Adipocyte (in vitro differentiated cells): Measurements from ENCODE around the gene ATP12A.

Source experiments
- DNase-seq: peaks from one replicate; pipeline ENCODE4 v3.0.0-alpha.2; 2015; ENCODE audit warnings: low read depth
- H3K27me3 ChIP-seq: replicated peaks from 2 replicates; pipeline ENCODE4 v1.7.0; 2013; ENCODE audit warnings: mild to moderate bottlenecking, low read length, moderate library complexity; ENCODE audit not compliant: control insufficient read depth, insufficient read depth
- H3K36me3 ChIP-seq: 2 replicates; pipeline ENCODE4 v1.7.0; 2013; ENCODE audit warnings: low read length, mild to moderate bottlenecking, moderate library complexity; ENCODE audit not compliant: control insufficient read depth, insufficient read depth, severe bottlenecking
- H3K4me1 ChIP-seq: 2 replicates; pipeline ENCODE4 v1.7.0; 2013; ENCODE audit warnings: mild to moderate bottlenecking, low read length, moderate library complexity; ENCODE audit not compliant: control insufficient read depth, insufficient read depth
- H3K4me3 ChIP-seq: 2 replicates; pipeline ENCODE4 v1.7.0; 2013; ENCODE audit warnings: mild to moderate bottlenecking, low read length, moderate library complexity
- H3K9ac ChIP-seq: 2 replicates; pipeline ENCODE4 v1.7.0; 2013; ENCODE audit warnings: mild to moderate bottlenecking, low read length, moderate library complexity
- H3K9me3 ChIP-seq: 2 replicates; pipeline ENCODE4 v1.7.0; 2013; ENCODE audit warnings: mild to moderate bottlenecking, low read length, moderate library complexity; ENCODE audit not compliant: control insufficient read depth

The ATP12A gene

DNA sequence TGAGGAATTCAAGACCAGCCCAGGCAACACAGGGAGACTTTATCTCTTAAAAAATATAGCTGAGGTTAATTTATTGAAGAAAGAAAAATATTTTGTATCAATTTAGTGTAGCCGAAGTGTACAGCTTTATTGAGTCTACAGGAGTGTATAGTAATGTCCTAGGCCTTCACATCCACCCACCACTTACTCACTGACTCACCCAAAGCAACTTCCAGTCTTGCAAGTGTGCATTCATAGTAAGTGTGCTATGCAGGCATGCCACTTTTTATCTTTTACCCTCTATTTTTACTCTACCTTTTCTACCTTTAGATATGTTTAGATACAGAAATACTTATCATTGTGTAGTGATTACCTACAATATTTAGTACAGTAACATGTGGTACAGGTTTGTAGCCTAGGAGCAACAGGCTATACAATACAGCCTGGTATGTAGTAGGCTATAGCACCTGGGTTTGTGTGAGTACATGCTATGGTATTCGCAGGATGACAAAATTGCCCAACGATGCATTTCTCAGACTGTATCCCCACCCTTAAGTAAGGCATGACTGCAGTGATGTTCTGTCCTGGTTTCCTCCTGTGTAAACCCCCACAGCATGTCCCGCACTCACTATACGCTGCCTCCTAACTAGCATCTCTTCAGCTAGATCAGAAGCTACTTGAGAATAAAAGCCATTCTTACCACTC is 15.3 kb upstream of the ATP12A start:
- Histone ChIP-seq H3K36me3 (no peaks in the 10 kb centered on the region), H3K9ac (no peak overlapping the region), H3K4me3 (no peak overlapping the region), H3K27me3 (peaks cover 7% of the 10 kb centered on the region), H3K4me1 (no peaks in the 10 kb centered on the region), H3K9me3 (no peaks in the 10 kb centered on the region)
- peak; percentile 25 for DNase-seq

DNA sequence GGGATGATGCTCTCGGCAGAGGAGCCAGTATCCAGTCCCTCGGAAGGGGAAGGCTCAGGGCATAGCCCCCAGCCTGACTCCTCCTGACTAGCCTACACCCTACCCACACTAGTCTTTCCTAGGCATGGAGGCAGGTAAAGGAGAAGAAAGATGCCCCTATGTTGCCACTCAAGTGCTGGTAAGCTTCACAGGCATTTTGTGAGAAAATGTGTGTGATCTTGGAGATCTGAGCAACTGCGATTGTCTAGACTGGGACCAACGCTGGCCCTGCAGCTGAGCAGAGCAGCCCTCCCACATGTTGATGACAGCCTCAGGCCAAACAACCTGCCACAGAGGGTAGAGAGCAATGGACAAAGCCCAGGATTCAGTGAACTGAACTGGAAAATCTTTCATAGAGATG is 11.7 kb upstream of the ATP12A start:
- DNase-seq = no peak
- Histone ChIP-seq H3K36me3 (no peaks in the 10 kb centered on the region), H3K4me3 (no peak overlapping the region), H3K9me3 (no peaks in the 10 kb centered on the region), H3K4me1 (peaks cover 20% of the 10 kb centered on the region), H3K27me3 (peaks cover 7% of the 10 kb centered on the region), H3K9ac (no peak overlapping the region)

DNA sequence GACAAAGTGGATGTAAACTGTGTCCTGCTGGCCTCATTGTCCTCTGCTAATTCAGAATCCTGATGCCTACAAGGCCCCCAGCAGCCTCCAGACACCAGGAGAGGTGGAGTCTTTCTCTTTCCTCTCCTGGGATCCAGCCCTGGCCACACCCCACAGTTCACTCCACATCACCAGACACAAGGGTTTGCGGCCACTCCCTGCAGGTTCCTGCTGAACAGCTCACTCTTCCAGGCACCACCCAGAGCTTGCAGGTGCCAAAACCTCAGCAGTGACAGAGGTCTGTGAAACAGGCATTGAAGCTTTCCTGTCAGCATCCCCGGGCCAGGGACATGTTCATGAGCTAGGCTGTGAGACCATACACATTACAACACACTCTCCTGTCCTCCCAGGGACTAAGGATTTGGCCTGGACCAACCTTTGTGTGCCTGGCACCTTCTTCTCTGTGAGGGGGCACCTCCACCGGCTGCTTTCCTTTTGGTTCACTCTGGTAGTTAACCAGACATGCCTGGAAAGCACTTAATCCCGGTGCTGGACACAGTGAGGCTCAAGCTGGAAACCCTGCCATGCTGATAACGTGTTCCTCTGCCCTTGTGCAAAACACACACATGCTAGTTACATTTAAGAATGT is 11.1 kb upstream of the ATP12A start:
- H3K27me3 ChIP-seq = peaks cover 7% of the 10 kb centered on the region
- H3K36me3 ChIP-seq = no peaks in the 10 kb centered on the region
- no peak for DNase-seq
- H3K4me1 ChIP-seq = peaks cover 20% of the 10 kb centered on the region
- H3K9ac ChIP-seq = no peak overlapping the region
- H3K4me3 ChIP-seq = no peak overlapping the region
- no peaks in the 10 kb centered on the region for H3K9me3 ChIP-seq

DNA sequence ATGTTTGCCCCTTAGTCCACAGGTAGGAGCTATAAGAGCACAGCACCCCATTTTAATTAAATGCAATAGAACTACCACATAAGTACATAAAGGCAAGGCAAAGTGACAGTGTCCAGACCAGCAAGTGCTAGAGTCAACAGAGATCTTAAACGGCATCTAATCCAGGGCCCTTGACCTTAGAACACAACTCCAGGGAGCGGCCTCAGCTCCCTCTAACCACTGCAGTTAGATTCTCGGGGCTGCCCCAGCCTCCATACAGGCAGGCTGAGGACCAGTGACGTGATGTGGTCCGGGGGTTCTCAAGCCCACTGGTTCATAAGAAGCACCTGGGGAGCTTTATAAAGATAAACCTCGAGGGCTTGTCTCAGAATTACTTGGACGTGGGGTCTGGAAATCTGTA is 10.0 kb upstream of the ATP12A start:
- Histone ChIP-seq H3K4me1 (peaks cover 20% of the 10 kb centered on the region), H3K9me3 (no peaks in the 10 kb centered on the region), H3K27me3 (peaks cover 7% of the 10 kb centered on the region), H3K9ac (no peak overlapping the region), H3K36me3 (no peaks in the 10 kb centered on the region), H3K4me3 (no peak overlapping the region)
- no peak for DNase-seq

DNA sequence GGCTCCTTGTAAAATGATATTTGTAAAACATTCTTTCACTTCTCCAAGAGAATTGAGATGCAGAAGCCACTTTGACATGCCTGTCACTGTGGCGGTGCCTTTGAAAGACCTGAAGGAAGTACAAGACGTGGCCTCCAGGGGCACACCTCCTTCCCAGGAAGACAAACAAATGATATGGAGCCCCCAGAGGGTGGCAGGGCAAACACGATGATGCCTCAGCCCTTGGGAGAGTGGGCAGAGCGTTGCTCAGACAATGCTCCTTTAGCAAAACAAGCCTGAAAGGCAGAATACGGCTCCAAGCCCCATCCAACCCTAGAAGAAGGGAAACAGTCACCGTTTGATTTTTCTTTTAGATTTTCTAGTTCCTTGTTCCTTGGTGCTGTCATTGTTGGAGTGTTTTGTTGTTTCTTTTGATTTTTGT is 9.2 kb upstream of the ATP12A start:
- DNase-seq = peak; percentile 53
- H3K9ac ChIP-seq = peak overlapping the region; percentile 7
- H3K4me3 ChIP-seq = peak overlapping the region; percentile 77
- H3K4me1 ChIP-seq = peaks cover 20% of the 10 kb centered on the region
- no peaks in the 10 kb centered on the region for H3K36me3 ChIP-seq
- H3K9me3 ChIP-seq = no peaks in the 10 kb centered on the region
- H3K27me3 ChIP-seq = peaks cover 7% of the 10 kb centered on the region

DNA sequence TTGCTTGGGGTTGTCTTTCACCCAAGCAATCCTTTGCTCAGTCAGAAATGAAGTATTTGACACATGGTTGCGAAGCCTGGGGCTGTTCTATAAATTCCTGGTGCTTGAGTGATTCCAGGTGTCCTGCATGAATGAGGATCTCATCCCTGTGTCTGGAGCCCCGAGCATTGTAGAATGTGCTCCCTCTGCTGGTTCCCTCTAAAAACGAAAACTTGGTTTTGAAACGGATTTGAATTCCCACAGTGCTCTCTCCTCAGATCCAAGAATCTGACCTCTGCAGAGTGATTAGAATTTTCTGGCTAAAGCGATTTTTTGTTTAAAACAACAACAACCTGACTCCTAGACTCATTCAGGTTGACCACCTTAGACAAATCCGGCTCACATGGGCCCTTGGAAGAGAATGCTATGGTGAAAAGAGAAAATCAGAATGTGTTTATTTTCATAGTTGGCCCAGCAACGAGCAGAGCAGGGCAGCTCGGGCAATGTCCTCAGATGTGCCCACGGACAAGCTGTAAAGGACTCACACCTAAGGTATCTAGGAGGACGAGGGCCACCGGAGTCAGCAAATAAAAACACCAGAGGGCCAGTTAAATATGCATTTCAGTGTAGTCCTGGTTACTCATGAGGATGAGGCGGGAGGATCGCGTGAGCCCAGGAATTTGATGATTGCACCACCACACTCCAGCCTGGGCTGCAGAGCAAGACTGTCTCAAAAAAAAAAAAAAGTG is 8.7 kb upstream of the ATP12A start:
- H3K9ac ChIP-seq = peak overlapping the region; percentile 82
- DNase-seq = peak; percentile 94
- peaks cover 20% of the 10 kb centered on the region for H3K4me1 ChIP-seq
- no peaks in the 10 kb centered on the region for H3K36me3 ChIP-seq
- H3K27me3 ChIP-seq = peaks cover 13% of the 10 kb centered on the region
- peak overlapping the region; percentile 77 for H3K4me3 ChIP-seq
- no peaks in the 10 kb centered on the region for H3K9me3 ChIP-seq

DNA sequence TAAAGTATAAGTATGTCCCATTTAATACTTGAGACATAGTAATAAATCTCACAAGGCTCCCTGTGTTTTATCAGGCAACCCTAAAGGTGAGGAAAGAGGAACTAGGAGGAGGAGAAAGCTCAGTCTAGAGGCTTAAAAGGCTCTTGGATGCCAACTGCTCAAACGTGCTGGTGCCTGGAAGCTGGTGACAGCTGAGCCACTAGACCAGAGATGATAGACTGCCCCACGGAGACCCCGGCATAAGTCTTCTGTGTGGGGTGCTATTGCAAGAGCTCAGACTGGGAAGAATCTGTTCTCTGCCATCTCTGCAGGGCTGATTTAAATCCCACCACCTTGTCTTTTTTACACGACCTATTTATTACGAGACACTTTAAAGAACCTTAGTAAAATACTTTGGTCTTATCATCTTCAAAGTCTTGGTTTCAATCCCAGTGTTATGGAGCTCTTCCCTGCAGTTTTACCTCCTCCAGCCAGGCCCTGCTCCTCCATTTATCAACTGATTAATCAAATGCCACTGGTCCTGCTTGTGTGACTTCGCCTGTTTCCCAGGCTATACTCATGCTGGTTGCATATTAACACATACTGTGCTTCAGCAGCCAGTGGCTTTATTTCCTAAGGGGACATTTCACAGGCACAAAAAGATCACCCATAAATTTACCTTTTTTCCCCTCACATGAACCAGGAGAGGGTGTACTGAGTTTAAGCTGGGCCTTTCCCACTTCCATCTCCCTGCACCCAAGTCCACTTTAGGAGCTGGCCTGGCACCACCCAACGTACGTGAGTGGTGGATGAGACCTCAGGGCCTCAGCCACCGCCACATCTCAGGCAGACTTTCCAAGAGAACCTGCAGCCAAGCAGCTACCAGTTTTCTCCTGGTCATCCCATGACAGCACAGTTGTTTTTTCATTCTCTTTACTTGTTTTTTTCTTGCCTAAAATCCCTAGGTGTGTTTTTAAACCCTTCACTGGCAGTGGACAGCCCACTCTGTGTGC is 7.8 kb upstream of the ATP12A start:
- Histone ChIP-seq H3K36me3 (no peaks in the 10 kb centered on the region), H3K4me1 (peaks cover 20% of the 10 kb centered on the region), H3K9ac (no peak overlapping the region), H3K27me3 (peaks cover 21% of the 10 kb centered on the region), H3K4me3 (peak overlapping the region; percentile 77), H3K9me3 (no peaks in the 10 kb centered on the region)
- no peak for DNase-seq

DNA sequence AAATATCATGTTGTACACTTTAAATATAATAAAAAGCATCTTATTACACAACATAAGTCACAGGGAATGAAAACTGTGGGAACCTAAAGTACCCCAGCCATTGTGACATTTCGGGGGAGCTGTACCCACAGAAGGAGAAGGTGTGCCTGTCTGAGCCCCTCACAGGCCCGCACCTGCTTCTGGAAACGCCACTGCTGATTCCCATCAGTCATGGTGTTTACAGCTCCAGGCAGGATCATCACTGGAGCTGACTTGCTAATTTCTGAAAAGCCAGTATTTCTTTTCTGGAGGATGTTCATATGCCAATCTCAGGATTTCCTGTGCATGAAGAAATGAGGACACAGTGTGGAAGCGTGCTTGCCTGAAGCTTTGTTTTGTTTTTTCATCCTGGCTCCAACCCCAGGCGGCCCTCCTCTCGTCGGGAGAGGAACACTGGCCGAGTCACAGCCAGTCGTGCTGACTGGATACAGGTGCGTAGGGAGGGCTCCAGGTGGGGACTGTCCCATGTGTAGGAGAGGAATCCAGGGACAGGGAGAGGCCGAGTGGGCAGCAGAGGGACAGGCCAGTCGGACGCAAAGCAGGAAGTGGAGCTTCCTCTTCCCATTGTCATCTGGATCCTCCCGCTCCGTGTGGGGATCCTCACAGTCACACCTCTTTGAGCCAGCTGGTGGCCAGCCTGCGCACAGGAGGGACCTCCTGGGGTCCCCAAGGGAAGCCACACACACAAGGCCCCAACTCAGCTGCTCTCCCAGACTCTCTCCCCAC is 4.2 kb upstream of the ATP12A start:
- Histone ChIP-seq H3K27me3 (peaks cover 34% of the 10 kb centered on the region), H3K9me3 (no peaks in the 10 kb centered on the region), H3K4me1 (peaks cover 17% of the 10 kb centered on the region), H3K9ac (no peak overlapping the region), H3K36me3 (no peaks in the 10 kb centered on the region), H3K4me3 (no peak overlapping the region)
- DNase-seq = no peak

DNA sequence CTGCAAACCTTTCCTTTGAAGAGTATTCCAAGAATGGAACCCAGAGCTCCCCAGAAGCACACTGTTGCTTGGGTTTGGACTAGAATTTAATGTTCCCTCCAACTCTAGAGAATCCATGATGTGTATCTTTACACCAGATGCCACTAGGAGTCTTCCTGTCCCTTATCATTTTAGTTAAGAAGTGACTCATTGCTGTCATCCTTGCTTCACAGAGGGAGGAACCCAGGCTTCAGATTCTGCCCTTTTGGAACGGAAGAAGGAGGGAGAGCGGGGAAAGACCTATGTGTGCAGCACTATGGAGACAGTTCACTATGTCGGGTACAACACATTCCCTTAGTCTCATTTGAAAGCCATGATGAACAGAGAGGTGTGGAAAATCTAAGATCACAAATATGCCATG is 2.1 kb upstream of the ATP12A start:
- Histone ChIP-seq H3K4me1 (no peaks in the 10 kb centered on the region), H3K27me3 (peaks cover 42% of the 10 kb centered on the region), H3K9ac (no peak overlapping the region), H3K36me3 (no peaks in the 10 kb centered on the region), H3K9me3 (no peaks in the 10 kb centered on the region), H3K4me3 (no peak overlapping the region)
- no peak for DNase-seq

DNA sequence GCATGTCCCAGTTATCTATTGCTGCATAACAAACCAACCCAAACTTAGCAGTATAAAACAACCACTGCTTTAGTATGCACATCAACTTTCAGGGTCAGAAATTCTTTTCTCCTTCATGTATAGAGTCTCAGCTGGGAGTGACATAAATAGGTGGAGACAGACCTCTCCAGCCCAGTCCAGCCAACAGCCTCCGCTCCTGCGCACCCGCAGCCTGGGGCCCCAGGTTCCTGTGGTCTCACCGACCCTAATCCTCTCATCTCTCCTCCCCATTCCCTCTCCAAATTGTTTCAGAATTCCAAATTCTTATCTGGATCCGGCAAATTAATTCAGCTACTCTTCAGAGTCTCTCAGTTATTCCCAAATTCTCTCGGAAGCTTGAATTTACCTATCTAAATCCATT is 522 bp upstream of the ATP12A start:
- DNase-seq = no peak
- Histone ChIP-seq H3K4me1 (peaks cover 8% of the 10 kb centered on the region), H3K9me3 (no peaks in the 10 kb centered on the region), H3K4me3 (no peak overlapping the region), H3K9ac (no peak overlapping the region), H3K27me3 (peaks cover 42% of the 10 kb centered on the region), H3K36me3 (no peaks in the 10 kb centered on the region)
